ENCODE results near the gene PRSS53.
A peak's percentile ranks its signal among the peaks of the same experiment; 100 is the strongest.

PRSS53 gene

DNA sequence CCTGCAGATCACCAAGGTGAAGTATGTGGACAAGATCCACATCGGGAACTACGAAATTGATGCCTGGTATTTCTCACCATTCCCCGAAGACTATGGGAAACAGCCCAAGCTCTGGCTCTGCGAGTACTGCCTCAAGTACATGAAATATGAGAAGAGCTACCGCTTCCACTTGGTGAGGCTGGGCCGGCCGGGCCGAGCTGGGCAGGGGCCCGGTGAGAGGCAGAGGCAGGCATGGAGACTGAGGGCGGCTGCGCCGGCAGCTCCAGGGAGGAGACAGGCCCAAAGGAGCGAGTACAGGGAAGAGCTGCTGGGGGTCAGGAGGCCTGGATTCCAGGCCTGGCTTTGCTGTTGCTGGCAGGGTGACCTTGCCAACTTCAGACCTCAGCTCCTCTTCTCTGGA is 38.4 kb upstream of the PRSS53 start:
- Histone ChIP-seq H3K36me3 (peaks cover 54 to 88% (median 73%) of the 10 kb centered on the region in 11 experiments), H4K20me1 (no peaks in the 10 kb centered on the region), H3K27ac (peak overlapping the region; percentile 76 to 99 (median 95)), H3K4me3 (peak overlapping the region in 1 of 10 experiments; percentile 56; a peak in 1 of 20 replicates), H3K9ac (peak overlapping the region; percentile 73 to 92 (median 86); a peak in 21 of 22 replicates), H3K4me2 (peak overlapping the region; percentile 50 to 97 (median 88)), H3K9me3 (replicated peaks in 1 of 11) (no peaks in the 10 kb centered on the region), H3K4me1 (peaks cover 36 to 63% (median 43%) of the 10 kb centered on the region in 10 experiments), H3K27me3 (no peaks in the 10 kb centered on the region)
- no peak for TF ChIP-seq Cebpa-rat (IDR thresholded peaks at IDR 0.05)

DNA sequence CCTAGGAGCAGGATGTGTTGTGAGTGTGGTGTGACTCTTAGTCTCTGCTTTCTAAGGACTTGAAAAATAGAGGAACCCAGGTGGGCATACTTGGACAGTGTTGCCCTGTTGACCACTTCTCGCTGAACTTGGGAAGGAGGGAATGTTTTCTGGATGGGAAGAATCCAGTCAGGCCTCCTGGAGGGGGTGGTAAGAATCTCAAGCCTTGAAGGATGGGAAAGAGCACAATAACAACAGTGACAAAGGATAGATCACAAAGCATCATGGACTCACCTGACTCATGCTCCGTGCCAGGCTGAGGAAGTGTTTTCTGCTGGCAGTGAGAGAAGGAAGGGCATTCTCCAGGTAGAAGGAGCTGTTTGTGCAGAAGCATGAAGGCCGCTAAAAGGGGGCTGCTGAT is 37.1 kb upstream of the PRSS53 start:
- Histone ChIP-seq H3K4me3 (no peak overlapping the region), H4K20me1 (no peaks in the 10 kb centered on the region; a peak in 1 of 22 replicates), H3K9ac (peak overlapping the region in 3 of 11 experiments; percentile 6 to 35 (median 32); a peak in 3 of 22 replicates), H3K4me1 (peaks cover 36 to 61% (median 43%) of the 10 kb centered on the region in 10 experiments), H3K36me3 (peaks cover 54 to 88% (median 73%) of the 10 kb centered on the region in 11 experiments), H3K9me3 (replicated peaks in 1 of 11) (no peaks in the 10 kb centered on the region), H3K27me3 (no peaks in the 10 kb centered on the region), H3K4me2 (peak overlapping the region in 4 of 11 experiments; percentile 12 to 44 (median 32); a peak in 5 of 22 replicates), H3K27ac (peak overlapping the region in 6 of 11 experiments; percentile 6 to 37 (median 22); a peak in 7 of 22 replicates)
- TF ChIP-seq Cebpa-rat (IDR thresholded peaks at IDR 0.05): no peak

GRCh38 chr16:31120129-31120528 is 31.4 kb upstream of the PRSS53 start:
- H3K9me3 ChIP-seq (replicated peaks in 1 of 11): no peaks in the 10 kb centered on the region
- TF ChIP-seq Cebpa-rat (IDR thresholded peaks at IDR 0.05): no peak
- no peaks in the 10 kb centered on the region for H3K27me3 ChIP-seq
- peaks cover 0 to 29% (median 0%) of the 10 kb centered on the region in 11 experiments; a peak in 8 of 22 replicates for H4K20me1 ChIP-seq
- peaks cover 22 to 43% (median 27%) of the 10 kb centered on the region in 10 experiments for H3K4me1 ChIP-seq
- H3K4me2 ChIP-seq: peak overlapping the region in 1 of 11 experiments; percentile 97; a peak in 1 of 22 replicates
- peaks cover 53 to 66% (median 64%) of the 10 kb centered on the region in 11 experiments for H3K36me3 ChIP-seq
- H3K4me3 ChIP-seq: no peak overlapping the region
- H3K27ac ChIP-seq: peak overlapping the region in 1 of 11 experiments; percentile 96; a peak in 1 of 22 replicates
- peak overlapping the region in 7 of 11 experiments; percentile 3 to 93 (median 13); a peak in 6 of 22 replicates for H3K9ac ChIP-seq

DNA sequence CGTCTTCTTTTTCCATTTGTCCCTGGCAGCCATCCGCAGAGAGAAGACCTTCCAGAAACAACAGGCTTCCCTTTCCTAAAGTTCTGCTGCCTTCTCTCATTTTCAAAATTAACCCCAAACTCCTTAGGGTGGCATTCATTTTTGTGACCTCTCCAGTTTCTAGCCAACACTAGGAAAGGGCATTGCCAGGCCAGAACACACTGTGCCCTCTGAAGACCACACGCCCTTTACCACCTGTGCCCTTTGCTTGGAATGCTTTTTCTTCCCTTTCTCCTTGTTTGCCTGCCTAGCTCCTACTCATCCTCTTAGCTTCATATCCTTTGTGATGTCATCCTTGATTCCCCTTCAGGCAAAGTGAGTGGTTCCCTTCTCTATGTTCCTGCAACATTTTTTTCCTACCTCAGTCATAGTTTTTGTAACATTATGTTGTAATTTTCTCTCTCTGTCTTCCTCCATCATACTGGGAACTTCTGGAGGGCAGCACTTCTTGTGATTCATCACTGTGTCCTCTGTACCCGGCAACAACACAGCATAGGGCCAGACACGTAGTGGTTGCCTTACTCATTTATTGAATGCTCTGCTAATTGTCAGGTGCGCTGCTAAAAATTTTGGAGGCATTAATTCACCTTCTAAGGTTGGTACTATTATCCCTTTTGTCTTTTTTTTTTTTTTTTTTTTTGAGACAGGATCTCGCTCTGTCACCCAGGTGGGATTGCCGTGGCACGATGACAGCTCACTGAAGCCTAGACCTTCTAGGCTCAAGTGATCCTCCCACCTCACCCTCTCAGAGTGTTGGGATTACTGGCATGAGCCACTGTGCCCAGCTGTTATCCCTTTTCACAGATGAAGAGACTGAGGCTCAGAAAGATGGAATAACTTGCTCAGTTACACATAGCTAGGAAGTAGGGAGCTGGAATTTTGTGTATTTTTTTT is 29.7 kb upstream of the PRSS53 start:
- peaks cover 43 to 50% (median 48%) of the 10 kb centered on the region in 11 experiments for H3K36me3 ChIP-seq
- H3K4me2 ChIP-seq: peak overlapping the region; percentile 85 to 99 (median 94)
- TF ChIP-seq Cebpa-rat (IDR thresholded peaks at IDR 0.05): no peak
- no peaks in the 10 kb centered on the region for H3K27me3 ChIP-seq
- H3K9me3 ChIP-seq (replicated peaks in 1 of 11): no peaks in the 10 kb centered on the region
- peak overlapping the region; percentile 78 to 96 (median 88) for H3K27ac ChIP-seq
- H3K4me1 ChIP-seq: peaks cover 35 to 57% (median 42%) of the 10 kb centered on the region in 10 experiments
- H3K4me3 ChIP-seq: peak overlapping the region; percentile 62 to 85 (median 72)
- peaks cover 0 to 29% (median 0%) of the 10 kb centered on the region in 11 experiments; a peak in 8 of 22 replicates for H4K20me1 ChIP-seq
- peak overlapping the region; percentile 81 to 93 (median 86) for H3K9ac ChIP-seq

GRCh38 chr16:31117384-31118222 is 28.9 kb upstream of the PRSS53 start, which contains the start of gene KAT8:
KAT8 (plus strand) TSS chr16:31117664; CDS start chr16:31117682, 18 bp downstream.
- Histone ChIP-seq H3K4me2 (peak within 1 kb of the TSS; percentile 91 to 99 (median 94)), H3K4me3 (peak within 1 kb of the TSS; percentile 62 to 85 (median 72)), H3K9me3 (replicated peaks in 1 of 11) (no peaks in the 10 kb centered on the region), H3K4me1 (peaks cover 44 to 66% (median 51%) of the 10 kb centered on the region in 10 experiments), H4K20me1 (peaks cover 0 to 29% (median 0%) of the 10 kb centered on the region in 11 experiments; a peak in 8 of 22 replicates), H3K9ac (peak within 1 kb of the TSS; percentile 81 to 93 (median 86)), H3K27ac (peak within 1 kb of the TSS; percentile 78 to 96 (median 88)), H3K36me3 (peaks cover 38 to 47% (median 44%) of the 10 kb centered on the region in 11 experiments), H3K27me3 (no peaks in the 10 kb centered on the region)
- TF ChIP-seq Cebpa-rat (IDR thresholded peaks at IDR 0.05): no peak

GRCh38 chr16:31114468-31114867 is 25.7 kb upstream of the PRSS53 start:
- H3K9me3 ChIP-seq (replicated peaks in 1 of 11): no peaks in the 10 kb centered on the region
- TF ChIP-seq Cebpa-rat (IDR thresholded peaks at IDR 0.05): no peak
- H3K4me3 ChIP-seq: no peak overlapping the region
- H3K4me2 ChIP-seq: peak overlapping the region in 10 of 11 experiments; percentile 18 to 92 (median 80); a peak in 16 of 22 replicates
- peaks cover 50 to 91% (median 69%) of the 10 kb centered on the region in 10 experiments for H3K4me1 ChIP-seq
- H3K27ac ChIP-seq: peak overlapping the region in 8 of 11 experiments; percentile 84 to 92 (median 88); a peak in 14 of 22 replicates
- peaks cover 38 to 47% (median 44%) of the 10 kb centered on the region in 11 experiments for H3K36me3 ChIP-seq
- H3K9ac ChIP-seq: peak overlapping the region in 2 of 11 experiments; percentile 68 to 74; a peak in 1 of 22 replicates
- no peaks in the 10 kb centered on the region for H3K27me3 ChIP-seq
- H4K20me1 ChIP-seq: peaks cover 0 to 16% (median 0%) of the 10 kb centered on the region in 11 experiments; a peak in 8 of 22 replicates

GRCh38 chr16:31113121-31114120 is 24.7 kb upstream of the PRSS53 start:
- peaks cover 0 to 6% (median 0%) of the 10 kb centered on the region in 11 experiments; a peak in 8 of 22 replicates for H4K20me1 ChIP-seq
- peaks cover 35 to 41% (median 38%) of the 10 kb centered on the region in 11 experiments for H3K36me3 ChIP-seq

More at GRCh38 chr16:31113121-31114120, 24.7 kb upstream of the PRSS53 start:
- Histone ChIP-seq H3K4me2 (peak overlapping the region; percentile 64 to 96 (median 84)), H3K4me1 (peaks cover 51 to 88% (median 68%) of the 10 kb centered on the region in 10 experiments), H3K9me3 (replicated peaks in 1 of 11) (no peaks in the 10 kb centered on the region), H3K27me3 (no peaks in the 10 kb centered on the region), H3K27ac (peak overlapping the region; percentile 46 to 92 (median 86)), H3K9ac (peak overlapping the region; percentile 43 to 80 (median 71)), H3K4me3 (peak overlapping the region in 7 of 10 experiments; percentile 11 to 54 (median 31); a peak in 8 of 20 replicates)
- TF ChIP-seq Cebpa-rat (IDR thresholded peaks at IDR 0.05): no peak
